GM12892 (cell line): ENCODE measurements around the gene RIPK4.

Source experiments
- DNase-seq: peaks from one replicate; pipeline ENCODE4 v3.0.0; 2011; ENCODE audit not compliant: insufficient read length
- FAIRE-seq: peaks from 2 replicates; lab custom pipeline; 2011; peaks lifted over from hg19 to GRCh38; lab: Jason Lieb, UNC
- POLR2A ChIP-seq: IDR thresholded peaks from 2 replicates; pipeline ENCODE4 v1.6.1; 2011; ENCODE audit warnings: low read depth, low read length, control low read depth
- POLR2AphosphoS5 ChIP-seq: IDR thresholded peaks from 2 replicates; pipeline ENCODE4 v1.6.1; 2011; ENCODE audit warnings: low read depth, low read length, control low read depth
- TAF1 ChIP-seq: IDR thresholded peaks from 2 replicates; pipeline ENCODE4 v1.6.1; 2011; ENCODE audit warnings: low read depth, mild to moderate bottlenecking, control low read depth, low read length, borderline replicate concordance

The RIPK4 gene

DNA sequence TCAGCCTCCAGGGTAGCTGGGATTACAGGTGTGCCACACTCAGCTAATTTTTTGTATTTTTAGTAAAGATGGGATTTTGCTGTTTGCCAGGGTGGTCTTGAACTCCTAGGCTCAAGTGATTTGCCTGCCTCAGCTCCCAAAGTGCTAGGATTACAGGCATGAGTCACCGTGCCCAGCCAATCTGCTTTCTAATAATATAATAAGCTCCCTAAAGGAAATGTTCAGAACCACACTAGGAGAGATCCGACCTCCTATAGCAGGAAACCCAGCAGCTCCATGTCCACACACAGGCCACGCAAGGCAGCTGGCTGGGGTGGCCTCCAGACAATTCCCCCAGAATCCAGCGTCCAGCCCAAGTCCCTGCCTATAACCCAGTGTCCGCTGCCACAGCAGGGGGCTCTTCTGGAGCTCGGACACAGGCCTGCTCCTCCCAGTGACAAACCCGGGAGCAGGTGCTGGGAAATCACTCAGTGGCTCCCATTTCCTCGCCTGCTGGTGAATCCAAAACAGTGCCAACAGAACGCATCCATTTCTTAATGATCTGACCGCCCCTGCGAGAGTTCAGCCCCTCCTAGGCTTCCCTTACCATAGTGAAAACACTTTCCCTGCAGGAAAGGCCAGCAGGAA is 7.5 kb downstream of the RIPK4 start:
- no peak for TF ChIP-seq TAF1
- no peak for TF ChIP-seq POLR2AphosphoS5
- TF ChIP-seq POLR2A = no peak
- no peak for DNase-seq
- no peak for FAIRE-seq

GRCh38 chr21:41758550-41758949 is 8.3 kb downstream of the RIPK4 start:
- no peak for TF ChIP-seq POLR2A
- no peak for TF ChIP-seq TAF1
- TF ChIP-seq POLR2AphosphoS5 = no peak
- DNase-seq = no peak
- no peak for FAIRE-seq

- no peak for DNase-seq
- TF ChIP-seq TAF1 (no peak), POLR2A (no peak), POLR2AphosphoS5 (no peak)
- FAIRE-seq = no peak
Observed at GRCh38 chr21:41755934-41756773, 10.7 kb downstream of the RIPK4 start.

- FAIRE-seq = no peak
- TF ChIP-seq POLR2A (no peak), TAF1 (no peak), POLR2AphosphoS5 (no peak)
Observed at GRCh38 chr21:41755258-41755933, 11.5 kb downstream of the RIPK4 start.

DNA sequence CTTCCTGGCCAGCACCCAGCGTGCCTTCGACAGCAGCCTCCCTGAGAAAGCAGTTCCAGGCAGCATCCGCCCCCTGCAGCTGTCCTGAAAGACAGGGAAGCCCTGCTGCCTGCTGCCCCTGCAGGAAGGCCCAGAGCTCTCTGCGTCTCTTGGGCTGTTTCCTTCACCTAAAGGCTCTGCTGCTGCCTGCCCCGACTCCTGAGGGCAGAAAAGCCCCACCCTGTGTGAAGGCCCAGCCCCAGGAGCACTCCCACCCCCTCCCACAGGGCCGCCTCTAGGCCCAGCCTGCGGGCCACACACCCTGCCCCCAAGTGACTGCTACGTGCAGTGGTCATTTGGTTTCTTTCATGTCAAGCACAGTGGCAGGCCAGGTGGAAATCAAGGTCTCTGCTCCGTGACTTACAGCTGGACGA is 12.4 kb downstream of the RIPK4 start:
- FAIRE-seq = no peak
- DNase-seq = no peak
- no peak for TF ChIP-seq POLR2A
- no peak for TF ChIP-seq POLR2AphosphoS5
- TF ChIP-seq TAF1 = no peak

More at GRCh38 chr21:41755258-41755933, 11.5 kb downstream of the RIPK4 start:
- DNase-seq = no peak

DNA sequence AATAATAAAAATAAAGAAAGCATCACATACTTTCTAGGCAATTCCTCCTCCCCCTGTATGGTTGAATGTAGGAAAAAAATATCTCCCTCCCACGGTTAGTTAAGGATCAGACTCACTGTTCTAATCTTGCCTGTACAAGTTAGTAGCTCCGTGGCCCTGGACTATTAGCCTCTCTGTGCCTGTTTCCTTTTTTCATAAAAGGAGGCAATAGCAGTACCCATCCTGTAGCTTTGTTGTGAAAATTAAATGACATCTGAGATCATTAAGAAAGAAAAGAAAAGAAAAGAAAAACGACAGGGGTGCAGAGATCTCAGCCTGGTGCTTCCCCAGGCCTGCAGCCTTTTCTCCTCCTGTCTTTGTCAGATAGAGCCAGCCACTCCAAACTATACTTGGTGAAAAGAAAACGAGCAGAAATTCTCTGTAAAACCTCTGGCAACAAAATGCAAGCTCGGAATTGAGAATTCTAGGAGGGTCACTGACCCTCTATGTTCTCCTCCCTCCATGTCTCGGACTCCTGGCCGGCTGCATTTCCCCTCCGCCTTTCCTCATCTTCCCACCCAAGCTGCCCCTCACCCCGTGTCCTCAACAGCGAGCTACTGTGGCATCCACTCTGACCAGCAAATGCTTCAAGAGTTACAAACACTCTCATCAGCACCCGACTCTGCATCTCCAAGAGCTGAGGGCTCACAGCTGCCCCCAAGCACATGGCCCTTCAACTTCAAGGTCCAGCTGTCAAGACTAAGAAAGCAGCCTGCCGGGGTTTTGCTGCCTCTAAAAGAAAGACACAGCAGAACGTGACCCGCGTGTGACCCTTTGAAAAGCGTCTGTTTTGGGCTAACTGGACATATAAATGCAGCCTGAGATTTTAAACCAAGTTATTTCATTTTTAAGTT is 13.6 kb downstream of the RIPK4 start:
- DNase-seq (no peak), FAIRE-seq (no peak)

DNA sequence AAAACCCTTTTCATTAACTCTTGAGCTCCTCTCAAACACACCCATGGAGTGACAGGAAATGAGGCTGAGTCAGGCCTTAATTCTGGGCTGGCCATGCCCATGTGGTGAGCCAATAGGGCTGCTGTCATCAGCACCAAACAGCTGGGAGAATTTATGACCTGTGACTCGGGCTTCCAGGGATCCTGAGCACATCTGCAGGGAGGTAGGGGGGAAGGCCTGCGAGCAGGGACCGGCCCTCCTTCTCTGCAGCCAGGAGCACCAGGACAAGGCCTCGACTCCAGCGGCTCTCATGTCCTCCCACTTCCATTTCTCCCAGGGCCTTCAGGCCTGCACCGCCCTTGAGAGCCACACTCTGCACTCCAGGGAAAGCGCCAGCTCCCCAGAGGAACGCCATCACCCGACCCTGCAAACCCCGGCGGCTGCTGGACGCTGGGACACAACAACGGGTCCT is 14.6 kb downstream of the RIPK4 start:
- DNase-seq = no peak
- FAIRE-seq = no peak
- no peak for TF ChIP-seq POLR2A
- TF ChIP-seq POLR2AphosphoS5 = no peak
- no peak for TF ChIP-seq TAF1

More for the DNA sequence above, 13.6 kb downstream of the RIPK4 start:
- TF ChIP-seq POLR2AphosphoS5 = no peak
- no peak for TF ChIP-seq POLR2A
- no peak for TF ChIP-seq TAF1

GRCh38 chr21:41751611-41752011 is 15.2 kb downstream of the RIPK4 start:
- DNase-seq = no peak

DNA sequence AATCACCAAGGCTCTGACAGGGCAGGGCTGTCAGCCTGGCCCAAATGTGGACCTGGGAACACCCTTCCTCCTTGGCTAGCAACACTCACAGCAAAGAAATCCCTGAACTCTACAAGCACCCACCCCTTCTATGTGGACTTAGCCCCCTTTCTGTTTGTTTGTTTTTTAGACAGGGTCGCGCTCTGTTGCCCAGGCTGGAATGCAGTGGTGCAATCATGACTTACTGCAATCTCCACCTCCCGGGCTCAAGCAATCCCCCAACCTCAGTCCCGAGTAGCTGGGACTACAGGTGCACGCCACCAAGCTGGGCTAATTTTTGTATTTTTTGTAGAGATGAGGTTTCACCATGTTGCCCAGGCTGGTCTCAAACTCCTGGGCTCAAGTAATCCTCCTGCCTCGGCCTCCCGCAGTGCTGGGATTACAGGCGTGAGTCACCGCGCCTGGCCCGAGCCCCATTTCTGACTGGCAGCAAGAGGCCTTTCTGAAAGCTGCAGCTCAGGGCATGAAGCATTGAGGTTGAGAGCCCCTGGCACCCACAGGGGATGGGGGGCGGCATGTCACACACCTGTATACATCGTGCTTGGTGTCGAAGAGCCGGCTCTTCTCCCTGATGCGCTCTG is 16.2 kb downstream of the RIPK4 start:
- FAIRE-seq (no peak), DNase-seq (no peak)
- TF ChIP-seq TAF1 = no peak
- no peak for TF ChIP-seq POLR2A
- no peak for TF ChIP-seq POLR2AphosphoS5

More at GRCh38 chr21:41751611-41752011, 15.2 kb downstream of the RIPK4 start:
- no peak for FAIRE-seq
- TF ChIP-seq POLR2AphosphoS5 (no peak), TAF1 (no peak), POLR2A (no peak)

DNA sequence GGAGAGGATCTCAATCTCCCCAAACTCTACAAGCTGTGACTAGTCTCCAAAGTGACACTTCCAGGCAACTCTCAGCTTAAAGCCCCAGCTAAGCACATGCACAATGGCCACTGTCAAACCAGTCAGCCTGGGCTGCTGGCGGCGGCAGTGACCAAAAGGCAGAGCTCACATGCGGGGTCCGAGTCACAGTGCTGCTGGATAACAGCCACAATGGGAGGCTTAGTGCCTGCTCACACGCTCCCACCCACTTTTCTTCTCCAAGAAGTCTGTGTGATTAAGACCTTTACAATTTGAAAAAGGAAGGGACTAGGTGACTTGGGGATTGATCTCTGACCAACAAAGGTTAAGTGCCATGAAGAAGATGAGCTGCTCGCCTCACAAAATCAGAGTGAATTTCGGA is 16.8 kb downstream of the RIPK4 start:
- FAIRE-seq (no peak), DNase-seq (no peak)
- TF ChIP-seq POLR2AphosphoS5 (no peak), TAF1 (no peak), POLR2A (no peak)
